K562 (cell line): ENCODE results near the gene TFDP1. TPM values are rescaled to one million over a fixed set of nuclear protein-coding genes. Genes with fewer than 3 reads are reported as not detected.

Source experiments
- CC2D1A ChIP-seq: fragments of 450-650 bp; IDR thresholded peaks from 2 replicates; pipeline ENCODE4 v1.6.1; 2017; ENCODE audit warnings: mild to moderate bottlenecking
- ERF ChIP-seq: fragments of 450-650 bp; formaldehyde crosslinking; IDR thresholded peaks from 2 replicates; pipeline ENCODE4 v1.4.0; 2020; ENCODE audit warnings: mild to moderate bottlenecking, mixed read lengths
- FOXA3 ChIP-seq, 2 experiments: fragments of 450-650 bp in 1 of 2; sonication (generic) in 1 of 2; formaldehyde crosslinking; IDR thresholded peaks in 1 of 2; conservative IDR thresholded peaks in 1 of 2; 2 replicates each; pipeline versions ENCODE4 v1.4.0 to v1.8.0; 2020 to 2022; ENCODE audit warnings: mild to moderate bottlenecking in 2 of 2, missing genetic modification reagents in 1 of 2
- ILK ChIP-seq: fragments of 450-650 bp; IDR thresholded peaks from 2 replicates; pipeline ENCODE4 v1.6.1; 2016; ENCODE audit warnings: missing genetic modification characterization, low read depth, mild to moderate bottlenecking, missing compliant biosample characterization, moderate library complexity, borderline replicate concordance
- RUNX1 ChIP-seq: sonication (generic); IDR thresholded peaks from 2 replicates; pipeline ENCODE4 v1.6.1; 2016; ENCODE audit warnings: antibody characterized with exemption, low read depth
- TBL1XR1 ChIP-seq, 2 experiments: IDR thresholded peaks; 2 replicates each; pipeline ENCODE4 v1.6.1; 2012; ENCODE audit warnings: improper control_type of control experiment in 2 of 2, low read length in 2 of 2, mild to moderate bottlenecking in 1 of 2
- TBP ChIP-seq: optimal IDR thresholded peaks from 2 replicates; pipeline ENCODE3; 2011; ENCODE audit warnings: low read depth, low read length, improper control_type of control experiment
- THRA ChIP-seq: fragments of 450-650 bp; IDR thresholded peaks from 2 replicates; pipeline ENCODE4 v1.6.1; 2017; ENCODE audit warnings: mild to moderate bottlenecking, moderate library complexity
- ZNF561 ChIP-seq: fragments of 450-650 bp; formaldehyde crosslinking; conservative IDR thresholded peaks from 2 replicates; pipeline ENCODE4 v1.4.0; 2020; ENCODE audit warnings: mild to moderate bottlenecking, moderate library complexity
- polyA plus RNA-seq, 8 experiments: library from polyadenylated mRNA; depleted of rRNA in 4 of 8; stranded (reverse) in 5 of 8; unstranded in 3 of 8; fragments of >200 nt; fragmentation: Nextera tagmentation in 2 of 8; fragmentation: Illumina TruSeq in 1 of 8; extraction: Ambion mirVana in 2 of 8; extraction: Trizol in 1 of 8; gene quantifications; 2 replicates each; pipeline versions ENCODE4 v1.2.1 to v1.2.3, GENCODE V29; 2011 to 2014; ENCODE audit warnings: inconsistent platforms in 1 of 8, missing spikeins in 1 of 8
- total RNA-seq, 7 experiments: library from RNA; depleted of rRNA in 6 of 7; stranded (reverse); fragments of >200 nt in 6 of 7; fragmentation: Illumina TruSeq in 2 of 7; extraction: Trizol in 2 of 7; gene quantifications; 2 replicates each; pipeline versions ENCODE4 v1.2.1 to v1.2.3, GENCODE V29; 2011 to 2021; ENCODE audit warnings: low replicate concordance in 1 of 7
- TF ChIP-seq, protein P1 (sequence below): fragments of 250-450 bp; sonication (Bioruptor Pico); IDR thresholded peaks from 2 replicates; pipeline ENCODE4 v1.5.0; 2021; ENCODE audit warnings: mild to moderate bottlenecking, moderate library complexity

Gene TFDP1
- total and polyA plus RNA-seq, 9 of the 15 experiments (the other 6 are each of a cell fraction or from before 2014, with no cell fraction given): 33.8 to 145 (median 69.1) TPM

DNA sequence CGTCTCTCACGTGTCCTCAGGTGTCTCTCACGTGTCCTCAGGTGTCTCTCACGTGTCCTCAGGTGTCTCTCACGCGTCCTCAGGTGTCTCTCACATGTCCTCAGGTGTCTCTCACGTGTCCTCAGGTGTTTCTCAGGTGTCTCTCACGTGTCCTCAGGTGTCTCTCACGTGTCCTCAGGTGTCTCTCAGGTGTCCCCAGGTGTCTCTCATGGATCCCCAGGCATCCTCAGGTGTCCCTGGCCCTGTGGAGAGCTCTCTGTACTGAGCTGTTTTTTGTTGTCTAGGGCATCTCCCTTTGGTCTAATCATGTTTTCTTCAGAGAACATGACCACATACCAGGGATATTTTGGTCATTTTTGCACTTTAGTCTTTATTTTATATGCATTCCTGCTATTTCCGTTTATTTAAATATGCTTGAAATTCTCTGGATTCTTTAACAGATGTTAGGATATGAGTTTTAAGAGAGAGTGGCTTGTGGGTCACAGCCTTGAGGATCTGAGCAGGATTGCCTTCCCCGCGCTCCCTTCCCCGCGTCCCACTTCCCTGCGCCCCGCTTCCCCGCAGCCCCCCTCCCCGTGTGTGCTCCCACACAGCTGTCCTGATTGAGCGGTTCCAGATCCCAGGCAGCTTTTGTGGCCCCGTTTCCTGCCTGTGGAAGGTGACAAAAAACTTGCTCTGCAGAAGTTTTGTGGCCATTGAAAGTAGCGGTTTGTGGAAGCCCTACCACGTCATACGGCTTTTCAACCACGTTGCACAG is 41.6 kb downstream of the TFDP1 start (continued):
- TF ChIP-seq, protein P1, sequence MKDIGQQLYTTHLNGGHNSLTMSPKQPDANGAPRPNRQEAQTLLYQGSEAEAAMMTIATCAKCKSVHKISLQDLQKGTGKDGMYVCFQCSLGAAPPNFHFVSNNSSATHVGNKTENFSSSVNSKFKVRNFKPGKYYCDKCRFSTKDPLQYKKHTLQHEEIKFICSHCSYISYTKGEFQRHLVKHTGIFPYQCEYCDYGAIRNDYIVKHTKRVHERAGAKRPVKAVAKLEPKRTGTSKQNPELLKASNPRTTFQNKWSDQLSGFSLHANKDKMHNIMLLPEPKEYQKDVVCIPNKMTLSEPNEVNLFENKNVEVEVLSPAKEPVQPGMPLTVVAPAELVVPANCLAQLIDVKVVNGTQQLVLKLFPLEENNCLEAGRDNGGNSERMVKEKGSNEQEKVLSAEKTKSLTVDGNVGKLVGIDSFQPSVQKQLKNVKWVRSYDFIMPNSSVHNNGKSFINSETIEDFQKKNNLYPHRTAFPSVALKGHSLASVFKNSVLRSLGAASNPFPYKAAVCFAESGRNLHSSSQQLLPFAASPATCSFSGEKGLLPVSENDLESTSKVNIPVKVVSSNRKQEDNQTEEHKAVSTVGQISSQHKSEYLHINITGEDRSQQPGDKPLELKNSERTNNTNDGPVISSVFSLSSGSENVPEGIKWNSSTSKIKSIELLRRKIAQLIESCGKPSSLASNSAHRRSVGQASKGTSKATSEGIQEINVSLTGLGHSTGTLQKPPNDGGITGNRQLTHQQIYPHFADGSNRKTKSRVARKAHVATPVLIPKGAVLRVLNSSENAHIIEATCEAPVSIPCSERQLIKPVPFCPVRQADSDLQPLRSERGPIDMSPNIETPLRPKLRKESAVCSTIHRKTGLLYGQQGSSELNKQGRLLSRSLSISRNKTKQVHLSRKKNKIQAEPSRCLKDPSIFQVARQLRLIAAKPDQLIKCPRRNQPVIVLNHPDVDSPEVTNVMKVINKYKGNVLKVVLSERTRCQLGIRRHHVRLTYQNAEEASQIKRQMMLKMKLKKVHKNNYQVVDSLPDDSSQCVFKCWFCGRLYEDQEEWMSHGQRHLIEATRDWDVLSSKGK (CRISPR knock-in tag): no peak
- TF ChIP-seq THRA (no peak), FOXA3 (CRISPR knock-in tag; conservative IDR thresholded peaks at IDR 0.05 in 1 of 2, IDR thresholded peaks at IDR 0.05 in 1 of 2) (no peak), ZNF561 (CRISPR knock-in tag) (no peak), TBP (no peak), RUNX1 (no peak), ILK (tag) (no peak), TBL1XR1 (IDR thresholded peaks at IDR 0.05; ENCODE audit: low read length in 2 of 2) (no peak), CC2D1A (no peak), ERF (CRISPR knock-in tag) (no peak)
